SK-N-SH treated with all-trans-retinoic acid at 6 μM for 48 hours (cell line): ENCODE data around the gene CORO1C.

Experiments used
- ARNTL ChIP-seq: fragments of 450-650 bp; formaldehyde crosslinking; IDR thresholded peaks from 2 replicates; pipeline ENCODE4 v1.5.0; 2020; ENCODE audit warnings: low read depth, mild to moderate bottlenecking, moderate library complexity, borderline replicate concordance
- BACH2 ChIP-seq: fragments of 250-450 bp; sonication (Bioruptor Pico); IDR thresholded peaks from 2 replicates; pipeline ENCODE4 v1.9.0; 2021; ENCODE audit warnings: mild to moderate bottlenecking, borderline replicate concordance
- CSDC2 ChIP-seq: fragments of 250-450 bp; sonication (Bioruptor Pico); IDR thresholded peaks from 2 replicates; pipeline ENCODE4 v1.5.0; 2020; ENCODE audit warnings: mild to moderate bottlenecking, moderate library complexity
- GLIS3 ChIP-seq: fragments of 250-450 bp; sonication (Bioruptor Pico); IDR thresholded peaks from 2 replicates; pipeline ENCODE4 v1.5.0; 2020; ENCODE audit warnings: mild to moderate bottlenecking, moderate library complexity
- TOX ChIP-seq: fragments of 250-450 bp; sonication (Bioruptor Pico); IDR thresholded peaks from 2 replicates; pipeline ENCODE4 v1.8.0; 2021; ENCODE audit warnings: mild to moderate bottlenecking, moderate library complexity, borderline replicate concordance
- ZC3H10 ChIP-seq: fragments of 250-450 bp; sonication (Bioruptor Pico); IDR thresholded peaks from 2 replicates; pipeline ENCODE4 v1.5.1; 2021; ENCODE audit warnings: mild to moderate bottlenecking, moderate library complexity
- ZNF8 ChIP-seq: fragments of 450-650 bp; formaldehyde crosslinking; IDR thresholded peaks from 2 replicates; pipeline ENCODE4 v1.5.0; 2020; ENCODE audit warnings: mild to moderate bottlenecking, moderate library complexity
- TF ChIP-seq, protein P1 (sequence below): fragments of 250-450 bp; sonication (Bioruptor Pico); IDR thresholded peaks from 2 replicates; pipeline ENCODE4 v1.8.0; 2021; ENCODE audit warnings: low read depth, mild to moderate bottlenecking, moderate library complexity, borderline replicate concordance
- TF ChIP-seq, protein P2 (sequence below): fragments of 250-450 bp; sonication (Bioruptor Pico); IDR thresholded peaks from 2 replicates; pipeline ENCODE4 v1.5.1; 2020; ENCODE audit warnings: low read depth, mild to moderate bottlenecking, moderate library complexity

DNA sequence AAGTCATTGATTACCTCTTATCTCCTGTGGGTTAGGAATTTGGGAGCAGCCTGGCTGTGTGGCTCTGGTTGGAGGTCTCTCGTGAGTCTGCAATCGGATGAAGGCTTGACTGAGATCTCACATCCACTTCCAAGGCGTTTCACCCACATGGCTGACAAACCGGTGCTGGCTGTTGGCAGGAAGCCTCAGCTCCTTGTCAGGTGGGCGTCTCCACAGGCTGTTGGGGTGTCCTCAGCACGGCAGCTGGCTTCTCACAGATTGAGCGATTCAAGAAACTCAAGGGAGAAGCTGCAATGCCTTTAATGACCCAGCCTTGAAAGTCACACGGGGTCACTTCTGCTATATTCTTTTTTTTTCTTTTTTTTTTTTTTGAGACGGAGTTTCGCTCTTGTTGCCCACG is 28.6 kb upstream of the CORO1C start:
- TF ChIP-seq, protein P1, sequence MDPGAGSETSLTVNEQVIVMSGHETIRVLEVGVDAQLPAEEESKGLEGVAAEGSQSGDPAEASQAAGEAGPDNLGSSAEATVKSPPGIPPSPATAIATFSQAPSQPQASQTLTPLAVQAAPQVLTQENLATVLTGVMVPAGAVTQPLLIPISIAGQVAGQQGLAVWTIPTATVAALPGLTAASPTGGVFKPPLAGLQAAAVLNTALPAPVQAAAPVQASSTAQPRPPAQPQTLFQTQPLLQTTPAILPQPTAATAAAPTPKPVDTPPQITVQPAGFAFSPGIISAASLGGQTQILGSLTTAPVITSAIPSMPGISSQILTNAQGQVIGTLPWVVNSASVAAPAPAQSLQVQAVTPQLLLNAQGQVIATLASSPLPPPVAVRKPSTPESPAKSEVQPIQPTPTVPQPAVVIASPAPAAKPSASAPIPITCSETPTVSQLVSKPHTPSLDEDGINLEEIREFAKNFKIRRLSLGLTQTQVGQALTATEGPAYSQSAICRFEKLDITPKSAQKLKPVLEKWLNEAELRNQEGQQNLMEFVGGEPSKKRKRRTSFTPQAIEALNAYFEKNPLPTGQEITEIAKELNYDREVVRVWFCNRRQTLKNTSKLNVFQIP (CRISPR knock-in tag): no peak
- TF ChIP-seq CSDC2 (CRISPR knock-in tag) (no peak), GLIS3 (no peak), TOX (no peak), ARNTL (CRISPR knock-in tag) (no peak), ZNF8 (CRISPR knock-in tag) (no peak), ZC3H10 (CRISPR knock-in tag) (no peak), BACH2 (CRISPR knock-in tag) (no peak)
- TF ChIP-seq, protein P2, sequence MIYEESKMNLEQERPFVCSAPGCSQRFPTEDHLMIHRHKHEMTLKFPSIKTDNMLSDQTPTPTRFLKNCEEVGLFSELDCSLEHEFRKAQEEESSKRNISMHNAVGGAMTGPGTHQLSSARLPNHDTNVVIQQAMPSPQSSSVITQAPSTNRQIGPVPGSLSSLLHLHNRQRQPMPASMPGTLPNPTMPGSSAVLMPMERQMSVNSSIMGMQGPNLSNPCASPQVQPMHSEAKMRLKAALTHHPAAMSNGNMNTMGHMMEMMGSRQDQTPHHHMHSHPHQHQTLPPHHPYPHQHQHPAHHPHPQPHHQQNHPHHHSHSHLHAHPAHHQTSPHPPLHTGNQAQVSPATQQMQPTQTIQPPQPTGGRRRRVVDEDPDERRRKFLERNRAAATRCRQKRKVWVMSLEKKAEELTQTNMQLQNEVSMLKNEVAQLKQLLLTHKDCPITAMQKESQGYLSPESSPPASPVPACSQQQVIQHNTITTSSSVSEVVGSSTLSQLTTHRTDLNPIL (CRISPR knock-in tag): no peak
